Uterus (tissue), 4 donors: Measurements from ENCODE around the gene GPR176. TPM values are rescaled to one million over a fixed set of nuclear protein-coding genes. Genes with fewer than 3 reads are reported as not detected.

Experiments
- DNase-seq, 2 donors: peaks; one replicate each; pipeline ENCODE4 v3.0.0-alpha.2; 2019 to 2020
- H3K27ac ChIP-seq, 2 donors: fragments of 200-600 bp; sonication (generic); 1 replicate in 1 of 2; 2 replicates in 1 of 2; pipeline ENCODE4 v1.5.1; 2016 to 2018
- H3K27me3 ChIP-seq, 2 donors: fragments of 200-600 bp; sonication (generic); one replicate each; pipeline ENCODE4 v1.5.1; 2018 to 2019; ENCODE audit warnings: control low read depth in 1 of 2
- H3K36me3 ChIP-seq, 2 donors: fragments of 200-600 bp; sonication (generic); one replicate each; pipeline ENCODE4 v1.5.1; 2019; ENCODE audit warnings: control low read depth in 1 of 2
- H3K4me1 ChIP-seq, 2 donors: fragments of 200-600 bp; sonication (generic); one replicate each; pipeline ENCODE4 v1.5.1; 2018 to 2019; ENCODE audit warnings: control low read depth in 1 of 2
- H3K4me3 ChIP-seq, 2 donors: fragments of 200-600 bp; sonication (generic); 1 replicate in 1 of 2; 2 replicates in 1 of 2; pipeline ENCODE4 v1.5.1; 2018 to 2019; ENCODE audit warnings: mild to moderate bottlenecking in 1 of 2
- H3K9me3 ChIP-seq, 2 donors: fragments of 200-600 bp; sonication (generic); one replicate each; pipeline ENCODE4 v1.5.1; 2019; ENCODE audit warnings: control low read depth in 1 of 2
- CTCF ChIP-seq, 4 experiments: fragments of 200-600 bp in 2 of 4; fragments of 450-650 bp in 2 of 4; sonication (generic) in 2 of 4; IDR thresholded peaks; one replicate each; pipeline ENCODE4 v1.5.1; 2016 to 2019; ENCODE audit warnings: antibody characterized with exemption in 4 of 4, mild to moderate bottlenecking in 2 of 4, moderate library complexity in 1 of 4
- POLR2A ChIP-seq, 2 donors: fragments of 450-650 bp; IDR thresholded peaks; one replicate each; pipeline ENCODE4 v1.6.1; 2016; ENCODE audit warnings: antibody characterized with exemption in 2 of 2, mild to moderate bottlenecking in 1 of 2, moderate library complexity in 1 of 2
- intact Hi-C: fragments of 100-400 bp; cut with DNase I; formaldehyde crosslinking; loops from one replicate; pipeline ENCODE4 v1.15.1; 2023; ENCODE audit warnings: low total_unique reads
- total RNA-seq, 4 donors: library from RNA; depleted of rRNA in 3 of 4; stranded (reverse); fragments of >200 nt in 3 of 4; gene quantifications; one replicate each; pipeline versions ENCODE4 v1.1.0 to v1.2.4, GENCODE V29; 2014 to 2023
- donor health status: DM: yes; HTN: yes; CAD: no.

GPR176 gene
- total RNA-seq, 4 donors from 2014 or later, result 5.5 to 11.8 (median 7.1) TPM

- Histone ChIP-seq H3K9me3 (no peaks in the 10 kb centered on the region), H3K36me3 (no peaks in the 10 kb centered on the region), H3K4me1 (no peaks in the 10 kb centered on the region), H3K27ac (no peak overlapping the region), H3K4me3 (no peak overlapping the region), H3K27me3 (no peaks in the 10 kb centered on the region)
- DNase-seq, result no peak
- intact Hi-C loops, result no loop called here
- TF ChIP-seq CTCF (IDR thresholded peaks at IDR 0.05), result no peak
- TF ChIP-seq POLR2A (IDR thresholded peaks at IDR 0.05), result no peak
These were observed 35.7 kb downstream of the GPR176 start for GRCh38 chr15:39884351-39884750.

GRCh38 chr15:39882602-39883001, 37.5 kb downstream of the GPR176 start:
- Histone ChIP-seq H3K4me3 (no peak overlapping the region), H3K4me1 (no peaks in the 10 kb centered on the region), H3K36me3 (no peaks in the 10 kb centered on the region), H3K27me3 (no peaks in the 10 kb centered on the region), H3K9me3 (no peaks in the 10 kb centered on the region), H3K27ac (no peak overlapping the region)
- no peak for DNase-seq
- no peak for TF ChIP-seq POLR2A (IDR thresholded peaks at IDR 0.05)
- no peak for TF ChIP-seq CTCF (IDR thresholded peaks at IDR 0.05)
- intact Hi-C loops, result no loop called here

- H3K27me3 ChIP-seq, result no peaks in the 10 kb centered on the region
- intact Hi-C loops, result no loop called here
- H3K4me1 ChIP-seq, result no peaks in the 10 kb centered on the region
- no peak overlapping the region for H3K4me3 ChIP-seq
- no peak for DNase-seq
- no peaks in the 10 kb centered on the region for H3K9me3 ChIP-seq
- no peaks in the 10 kb centered on the region for H3K36me3 ChIP-seq
- TF ChIP-seq CTCF (IDR thresholded peaks at IDR 0.05) (no peak), POLR2A (IDR thresholded peaks at IDR 0.05) (no peak)
- H3K27ac ChIP-seq, result no peak overlapping the region
These were observed 38.3 kb downstream of the GPR176 start for GRCh38 chr15:39881790-39882189.

DNA sequence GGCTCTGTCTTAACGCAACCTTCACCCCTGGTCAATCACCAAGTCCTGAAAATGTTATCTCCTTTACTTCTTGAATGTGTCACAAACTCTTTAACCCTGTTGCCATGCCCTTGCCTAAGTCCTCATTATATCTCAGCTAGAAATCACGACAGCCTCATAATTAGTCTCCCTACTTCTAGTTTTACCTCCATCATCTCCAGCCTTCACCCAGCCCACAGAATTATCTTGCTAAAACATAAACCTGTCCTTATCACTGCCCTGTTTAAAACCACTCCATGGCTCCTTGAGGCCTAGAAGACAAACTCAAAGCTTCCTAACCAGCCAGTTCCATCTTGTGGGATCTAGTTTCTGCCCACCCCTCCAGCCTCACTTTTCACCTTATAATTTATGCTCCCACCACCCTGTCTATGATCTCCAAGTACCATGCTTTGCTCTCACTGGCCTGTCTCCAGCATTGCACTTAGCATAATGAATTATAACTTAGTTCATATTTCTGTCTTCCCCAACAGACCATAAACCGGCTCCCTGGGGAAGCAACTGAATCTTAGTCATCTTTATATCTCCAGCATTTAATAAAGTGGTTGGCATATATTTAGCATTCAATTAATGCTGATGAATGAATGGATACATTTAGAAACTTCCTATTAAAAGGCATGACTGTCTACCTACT, 39.2 kb downstream of the GPR176 start:
- H3K27me3 ChIP-seq, result no peaks in the 10 kb centered on the region
- no peak overlapping the region for H3K27ac ChIP-seq
- no peak for TF ChIP-seq CTCF (IDR thresholded peaks at IDR 0.05)
- no peak for TF ChIP-seq POLR2A (IDR thresholded peaks at IDR 0.05)
- no peaks in the 10 kb centered on the region for H3K9me3 ChIP-seq
- H3K36me3 ChIP-seq, result no peaks in the 10 kb centered on the region
- no peak overlapping the region for H3K4me3 ChIP-seq
- no peaks in the 10 kb centered on the region for H3K4me1 ChIP-seq
- DNase-seq, result no peak
- intact Hi-C loops, result no loop called here

DNA sequence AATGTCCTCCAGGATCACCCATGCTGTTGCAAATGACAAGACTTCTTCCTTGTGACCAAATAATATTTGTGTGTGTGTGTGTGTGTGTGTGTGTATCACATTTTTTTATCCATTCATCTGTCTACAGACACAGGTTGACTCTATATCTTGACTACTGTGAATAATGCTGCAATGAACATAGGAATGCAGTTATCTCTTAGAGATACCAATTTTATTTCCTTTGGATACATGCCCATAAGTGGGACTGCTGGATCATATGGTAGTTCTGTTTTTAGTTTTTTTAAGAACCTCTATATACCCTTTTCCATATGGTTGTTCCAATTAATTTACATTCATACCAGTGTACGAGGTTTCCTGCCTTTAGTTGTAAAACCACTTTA, 41.7 kb downstream of the GPR176 start:
- H3K4me1 ChIP-seq, result no peaks in the 10 kb centered on the region
- no peak overlapping the region for H3K4me3 ChIP-seq
- DNase-seq, result no peak
- no peaks in the 10 kb centered on the region for H3K27me3 ChIP-seq
- no peaks in the 10 kb centered on the region for H3K9me3 ChIP-seq
- H3K36me3 ChIP-seq, result no peaks in the 10 kb centered on the region
- intact Hi-C loops, result no loop called here
- no peak overlapping the region for H3K27ac ChIP-seq
- TF ChIP-seq POLR2A (IDR thresholded peaks at IDR 0.05), result no peak
- TF ChIP-seq CTCF (IDR thresholded peaks at IDR 0.05), result no peak
